ENCODE results near the gene YPEL4.

The YPEL4 gene

GRCh38 chr11:57610170-57610569, 39.5 kb downstream of the YPEL4 start:
- Histone ChIP-seq H3K27me3 (ENCODE audit: control insufficient read depth in 1 of 2, insufficient read depth in 1 of 2, low read length in 2 of 2) (no peaks in the 10 kb centered on the region), H3K23ac (ENCODE audit: low read length in 2 of 2) (no peak overlapping the region), H3K4ac (ENCODE audit: low read depth in 1 of 2, low read length in 2 of 2) (no peak overlapping the region), H3K27ac (ENCODE audit: low read length, poor library complexity, severe bottlenecking) (no peak overlapping the region), H3K14ac (ENCODE audit: low read length in 2 of 2) (no peak overlapping the region), H4K8ac (ENCODE audit: low read length) (no peak overlapping the region), H3K4me3 (ENCODE audit: insufficient read depth in 1 of 2, low read depth in 1 of 2, low read length in 2 of 2) (no peak overlapping the region), H3K18ac (ENCODE audit: low read depth in 1 of 2, low read length in 2 of 2) (no peak overlapping the region), H3K9me3 (ENCODE audit: control insufficient read depth, low read length) (no peaks in the 10 kb centered on the region), H3K9ac (ENCODE audit: low read length) (no peak overlapping the region), H3K79me1 (replicated peaks; ENCODE audit: low read length, poor library complexity, severe bottlenecking) (no peaks in the 10 kb centered on the region), H3K4me2 (ENCODE audit: low read length, poor library complexity, severe bottlenecking) (no peak overlapping the region), H3K36me3 (ENCODE audit: control insufficient read depth in 1 of 2, insufficient read depth in 2 of 2, low read depth in 1 of 2, low read length in 2 of 2) (peaks cover 11 to 89% of the 10 kb centered on the region in 2 experiments), H2AK5ac (ENCODE audit: low read length, severe bottlenecking) (no peak overlapping the region), H2BK120ac (ENCODE audit: low read depth, low read length) (no peak overlapping the region), H2AFZ (ENCODE audit: low read depth, low read length) (no peak overlapping the region), H2BK12ac (ENCODE audit: low read length in 2 of 2) (no peak overlapping the region), H4K91ac (ENCODE audit: low read length) (no peak overlapping the region), H3K4me1 (ENCODE audit: control insufficient read depth, insufficient read depth, low read depth, low read length) (no peaks in the 10 kb centered on the region), H2BK5ac (ENCODE audit: low read depth, low read length, poor library complexity, severe bottlenecking) (no peak overlapping the region), H2BK15ac (ENCODE audit: low read depth, poor library complexity, severe bottlenecking) (no peak overlapping the region)
- WGBS, result 97% methylated on average over 4 of the region's 4 CpGs
- DNase-seq, result no peak

- Histone ChIP-seq H3K4me2 (ENCODE audit: low read length, poor library complexity, severe bottlenecking) (no peak overlapping the region), H4K8ac (ENCODE audit: low read length) (no peak overlapping the region), H3K27ac (ENCODE audit: low read length, poor library complexity, severe bottlenecking) (no peak overlapping the region), H2AFZ (ENCODE audit: low read depth, low read length) (no peak overlapping the region), H3K23ac (ENCODE audit: low read length in 2 of 2) (no peak overlapping the region), H3K14ac (ENCODE audit: low read length in 2 of 2) (no peak overlapping the region), H3K4me3 (ENCODE audit: insufficient read depth in 1 of 2, low read depth in 1 of 2, low read length in 2 of 2) (no peak overlapping the region), H3K4ac (ENCODE audit: low read depth in 1 of 2, low read length in 2 of 2) (no peak overlapping the region), H3K79me1 (replicated peaks; ENCODE audit: low read length, poor library complexity, severe bottlenecking) (peaks cover 1% of the 10 kb centered on the region), H3K27me3 (ENCODE audit: control insufficient read depth in 1 of 2, insufficient read depth in 1 of 2, low read length in 2 of 2) (no peaks in the 10 kb centered on the region), H3K9me3 (ENCODE audit: control insufficient read depth, low read length) (no peaks in the 10 kb centered on the region), H3K18ac (ENCODE audit: low read depth in 1 of 2, low read length in 2 of 2) (no peak overlapping the region), H2BK120ac (ENCODE audit: low read depth, low read length) (no peak overlapping the region), H2BK15ac (ENCODE audit: low read depth, poor library complexity, severe bottlenecking) (no peak overlapping the region), H2BK12ac (ENCODE audit: low read length in 2 of 2) (no peak overlapping the region), H2AK5ac (ENCODE audit: low read length, severe bottlenecking) (no peak overlapping the region), H3K9ac (ENCODE audit: low read length) (no peak overlapping the region), H3K36me3 (ENCODE audit: control insufficient read depth in 1 of 2, insufficient read depth in 2 of 2, low read depth in 1 of 2, low read length in 2 of 2) (peaks cover 7 to 63% of the 10 kb centered on the region in 2 experiments), H4K91ac (ENCODE audit: low read length) (no peak overlapping the region), H2BK5ac (ENCODE audit: low read depth, low read length, poor library complexity, severe bottlenecking) (no peak overlapping the region), H3K4me1 (ENCODE audit: control insufficient read depth, insufficient read depth, low read depth, low read length) (peaks cover 3% of the 10 kb centered on the region)
- no peak for DNase-seq
- 97% methylated on average over 5 of the region's 5 CpGs for WGBS
Observed at GRCh38 chr11:57605028-57605420, 44.7 kb downstream of the YPEL4 start.

- Histone ChIP-seq H3K4me3 (ENCODE audit: insufficient read depth in 1 of 2, low read depth in 1 of 2, low read length in 2 of 2) (no peak overlapping the region), H2BK120ac (ENCODE audit: low read depth, low read length) (no peak overlapping the region), H2BK5ac (ENCODE audit: low read depth, low read length, poor library complexity, severe bottlenecking) (no peak overlapping the region), H3K4me2 (ENCODE audit: low read length, poor library complexity, severe bottlenecking) (no peak overlapping the region), H3K4me1 (ENCODE audit: control insufficient read depth, insufficient read depth, low read depth, low read length) (peaks cover 3% of the 10 kb centered on the region), H3K79me1 (replicated peaks; ENCODE audit: low read length, poor library complexity, severe bottlenecking) (peaks cover 1% of the 10 kb centered on the region), H4K91ac (ENCODE audit: low read length) (no peak overlapping the region), H3K9ac (ENCODE audit: low read length) (no peak overlapping the region), H3K23ac (ENCODE audit: low read length in 2 of 2) (no peak overlapping the region), H3K18ac (ENCODE audit: low read depth in 1 of 2, low read length in 2 of 2) (peak overlapping the region in 1 of 2 experiments; percentile 34), H3K36me3 (ENCODE audit: control insufficient read depth in 1 of 2, insufficient read depth in 2 of 2, low read depth in 1 of 2, low read length in 2 of 2) (peaks cover 8 to 61% of the 10 kb centered on the region in 2 experiments), H3K27me3 (ENCODE audit: control insufficient read depth in 1 of 2, insufficient read depth in 1 of 2, low read length in 2 of 2) (no peaks in the 10 kb centered on the region), H2BK15ac (ENCODE audit: low read depth, poor library complexity, severe bottlenecking) (no peak overlapping the region), H3K4ac (ENCODE audit: low read depth in 1 of 2, low read length in 2 of 2) (no peak overlapping the region), H2BK12ac (ENCODE audit: low read length in 2 of 2) (no peak overlapping the region), H3K9me3 (ENCODE audit: control insufficient read depth, low read length) (no peaks in the 10 kb centered on the region), H2AFZ (ENCODE audit: low read depth, low read length) (no peak overlapping the region), H2AK5ac (ENCODE audit: low read length, severe bottlenecking) (no peak overlapping the region), H4K8ac (ENCODE audit: low read length) (no peak overlapping the region), H3K27ac (ENCODE audit: low read length, poor library complexity, severe bottlenecking) (no peak overlapping the region), H3K14ac (ENCODE audit: low read length in 2 of 2) (no peak overlapping the region)
- 71% methylated on average over 3 of the region's 8 CpGs for WGBS
- DNase-seq, result no peak
Observed at GRCh38 chr11:57604296-57605027, 45.2 kb downstream of the YPEL4 start.

- Histone ChIP-seq H3K9me3 (ENCODE audit: control insufficient read depth, low read length) (no peaks in the 10 kb centered on the region), H4K8ac (ENCODE audit: low read length) (no peak overlapping the region), H3K14ac (ENCODE audit: low read length in 2 of 2) (no peak overlapping the region), H2BK120ac (ENCODE audit: low read depth, low read length) (no peak overlapping the region), H2AFZ (ENCODE audit: low read depth, low read length) (no peak overlapping the region), H3K4me3 (ENCODE audit: insufficient read depth in 1 of 2, low read depth in 1 of 2, low read length in 2 of 2) (no peak overlapping the region), H3K27me3 (ENCODE audit: control insufficient read depth in 1 of 2, insufficient read depth in 1 of 2, low read length in 2 of 2) (no peaks in the 10 kb centered on the region), H2BK15ac (ENCODE audit: low read depth, poor library complexity, severe bottlenecking) (no peak overlapping the region), H2AK5ac (ENCODE audit: low read length, severe bottlenecking) (no peak overlapping the region), H3K27ac (ENCODE audit: low read length, poor library complexity, severe bottlenecking) (no peak overlapping the region), H3K23ac (ENCODE audit: low read length in 2 of 2) (no peak overlapping the region), H3K4me2 (ENCODE audit: low read length, poor library complexity, severe bottlenecking) (no peak overlapping the region), H3K79me1 (replicated peaks; ENCODE audit: low read length, poor library complexity, severe bottlenecking) (peaks cover 1% of the 10 kb centered on the region), H3K4ac (ENCODE audit: low read depth in 1 of 2, low read length in 2 of 2) (no peak overlapping the region), H4K91ac (ENCODE audit: low read length) (no peak overlapping the region), H2BK5ac (ENCODE audit: low read depth, low read length, poor library complexity, severe bottlenecking) (no peak overlapping the region), H3K4me1 (ENCODE audit: control insufficient read depth, insufficient read depth, low read depth, low read length) (peaks cover 10% of the 10 kb centered on the region), H3K18ac (ENCODE audit: low read depth in 1 of 2, low read length in 2 of 2) (no peak overlapping the region), H2BK12ac (ENCODE audit: low read length in 2 of 2) (no peak overlapping the region), H3K9ac (ENCODE audit: low read length) (no peak overlapping the region), H3K36me3 (ENCODE audit: control insufficient read depth in 1 of 2, insufficient read depth in 2 of 2, low read depth in 1 of 2, low read length in 2 of 2) (peaks cover 8 to 36% of the 10 kb centered on the region in 2 experiments)
- WGBS, result 90% methylated on average over 3 of the region's 3 CpGs
- no peak for DNase-seq
Observed at GRCh38 chr11:57601297-57601696, 48.4 kb downstream of the YPEL4 start.

All from mesenchymal stem cell (in vitro differentiated cells and primary cell).